ENCODE results near the gene FNDC3A. TPM values are rescaled to one million over a fixed set of nuclear protein-coding genes. Genes with fewer than 3 reads are reported as not detected.
A peak's percentile ranks its signal among the peaks of the same experiment; 100 is the strongest.

The FNDC3A gene
- total and polyA plus RNA-seq, 9 of the 15 experiments (the other 6 are each of a cell fraction or from before 2014, with no cell fraction given), result 4.1 to 22.0 (median 13.5) TPM

- Histone ChIP-seq H3K9me3 (replicated peaks; ENCODE audit: control insufficient read depth, insufficient read depth, low read depth, low read length) (no peaks in the 10 kb centered on the region), H3K4me1 (replicated peaks in 1 of 2; ENCODE audit: control insufficient read depth in 2 of 2, insufficient read depth in 2 of 2, low read length in 2 of 2) (peaks cover 0 to 4% of the 10 kb centered on the region in 2 experiments; a peak in 1 of 5 replicates), H2AFZ (ENCODE audit: low read depth, low read length) (no peak overlapping the region), H3K27ac (ENCODE audit: extremely low read depth, low read depth, low read length) (no peak overlapping the region), H3K4me3 (no peak overlapping the region), H3K27me3 (ENCODE audit: control insufficient read depth in 2 of 2, insufficient read depth in 2 of 2, low read length in 2 of 2) (no peaks in the 10 kb centered on the region), H3K36me3 (ENCODE audit: control insufficient read depth, insufficient read depth, low read length) (no peaks in the 10 kb centered on the region), H4K20me1 (replicated peaks; ENCODE audit: control insufficient read depth, insufficient read depth, low read length) (no peaks in the 10 kb centered on the region), H3K9ac (ENCODE audit: insufficient read depth in 1 of 2, low read depth in 2 of 2, low read length in 2 of 2) (no peak overlapping the region), H3K79me2 (ENCODE audit: control insufficient read depth, insufficient read depth, low read length) (no peaks in the 10 kb centered on the region), H3K4me2 (ENCODE audit: insufficient read depth, low read length) (no peak overlapping the region), H3K9me1 (ENCODE audit: control insufficient read depth, insufficient read depth, low read length) (no peaks in the 10 kb centered on the region)
- TF ChIP-seq CEBPB (tag; IDR thresholded peaks at IDR 0.05) (peak; percentile 87), MAFG (tag; conservative IDR thresholded peaks at IDR 0.05) (no peak), CEBPG (CRISPR knock-in tag; IDR thresholded peaks at IDR 0.05) (no peak), CEBPG (tag; conservative IDR thresholded peaks at IDR 0.05 in 1 of 2, IDR thresholded peaks at IDR 0.05 in 1 of 2) (peak in 1 of 2 experiments; percentile 60; a peak in 2 of 4 replicates), ILF3 (IDR thresholded peaks at IDR 0.05; ENCODE audit: borderline replicate concordance) (no peak)
- DNase-seq (ENCODE audit: extremely low read depth in 1 of 4, low spot score in 3 of 4) (no peak), ATAC-seq (no peak; the same call in 2 of the 3 replicates), FAIRE-seq (peak; percentile 15)
- no TSS peak for BruUV-seq (replicated peaks)
- WGBS (ENCODE audit: insufficient coverage, low coverage, missing lambda C conversion rate), result 3% methylated on average over 5 of the region's 5 CpGs
- POLR2A ChIA-PET, result no interaction called here
- intact Hi-C loops (cut with micrococcal nuclease), result no loop called here
- CTCF ChIA-PET (ENCODE audit: low intra/inter-chr PET ratio), result no interaction called here
- in situ Hi-C loops (cut with MboI), result no loop called here
These were observed 249.7 kb downstream of the FNDC3A start for GRCh38 chr13:49225223-49226042.
